ENCODE data around the gene PGBD5. TPM values are rescaled to one million over a fixed set of nuclear protein-coding genes. Genes with fewer than 3 reads are reported as not detected.

Gene PGBD5
- total RNA-seq, 1 experiment from 2014 or later = 34.7 TPM

DNA sequence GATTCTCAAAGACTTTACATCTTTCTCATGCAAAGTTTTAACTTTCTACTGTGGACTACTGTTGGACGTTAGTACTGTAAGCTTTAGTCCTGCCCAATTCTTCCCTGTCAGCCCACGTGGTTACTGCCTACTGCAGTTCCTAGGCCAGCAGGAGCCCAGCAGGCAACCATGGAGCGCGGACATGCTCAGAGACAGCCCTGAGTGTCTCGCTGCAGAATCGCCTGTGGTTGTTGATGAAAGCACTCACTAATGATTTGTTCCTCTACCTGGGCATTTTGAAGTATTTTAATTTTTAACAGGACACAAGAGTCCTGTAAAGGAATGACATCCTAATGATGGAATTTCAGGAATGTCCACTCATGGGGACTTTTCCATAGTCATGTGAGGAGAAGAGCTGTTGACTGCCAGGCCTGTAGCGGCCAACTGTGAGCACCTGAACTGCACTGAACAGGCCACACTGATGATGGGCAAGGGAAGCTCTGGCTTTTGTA lies 44.1 kb downstream of the PGBD5 start:
- Histone ChIP-seq H3K36me3 (replicated peaks; ENCODE audit: control insufficient read depth, insufficient read depth, low read length) (no peaks in the 10 kb centered on the region), H3K27me3 (ENCODE audit: control insufficient read depth, insufficient read depth, low read length) (no peaks in the 10 kb centered on the region), H3K4me3 (ENCODE audit: insufficient read depth, low read depth, low read length) (no peak overlapping the region)
- DNase-seq = peak; percentile 73

GRCh38 chr1:230381585-230381984 lies 44.5 kb downstream of the PGBD5 start:
- DNase-seq = no peak
- H3K4me3 ChIP-seq (ENCODE audit: insufficient read depth, low read depth, low read length) = no peak overlapping the region
- H3K36me3 ChIP-seq (replicated peaks; ENCODE audit: control insufficient read depth, insufficient read depth, low read length) = no peaks in the 10 kb centered on the region
- no peaks in the 10 kb centered on the region for H3K27me3 ChIP-seq (ENCODE audit: control insufficient read depth, insufficient read depth, low read length)

- no peak for DNase-seq
- no peak overlapping the region for H3K4me3 ChIP-seq (ENCODE audit: insufficient read depth, low read depth, low read length)
- H3K27me3 ChIP-seq (ENCODE audit: control insufficient read depth, insufficient read depth, low read length) = no peaks in the 10 kb centered on the region
- H3K36me3 ChIP-seq (replicated peaks; ENCODE audit: control insufficient read depth, insufficient read depth, low read length) = no peaks in the 10 kb centered on the region
These were observed 45.1 kb downstream of the PGBD5 start for GRCh38 chr1:230381049-230381467.

- no peak for DNase-seq
- no peak overlapping the region for H3K4me3 ChIP-seq (ENCODE audit: insufficient read depth, low read depth, low read length)
- H3K27me3 ChIP-seq (ENCODE audit: control insufficient read depth, insufficient read depth, low read length) = no peaks in the 10 kb centered on the region
- H3K36me3 ChIP-seq (replicated peaks; ENCODE audit: control insufficient read depth, insufficient read depth, low read length) = peaks cover 1% of the 10 kb centered on the region; the same call in 1 of the 2 replicates
These were observed 46.2 kb downstream of the PGBD5 start for GRCh38 chr1:230379928-230380327.

DNA sequence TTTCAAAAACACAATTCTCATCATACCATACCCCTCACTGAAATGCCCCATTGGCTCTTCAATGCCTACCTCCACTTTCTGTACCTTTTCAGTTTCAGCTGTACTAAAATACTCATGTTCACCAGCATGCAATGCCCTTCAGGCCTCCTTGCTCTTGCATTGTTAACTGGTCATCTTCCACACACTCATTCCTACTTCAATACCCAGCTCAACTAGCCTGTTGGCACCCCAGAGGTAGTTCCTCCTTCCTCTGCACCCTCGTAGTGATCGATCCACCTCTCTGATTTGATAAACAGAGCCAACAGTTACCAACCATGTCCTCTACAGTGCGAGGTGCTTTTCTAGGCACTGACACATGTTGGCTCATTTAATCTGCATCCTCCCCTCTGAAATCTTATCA lies 46.7 kb downstream of the PGBD5 start:
- Histone ChIP-seq H3K36me3 (replicated peaks; ENCODE audit: control insufficient read depth, insufficient read depth, low read length) (peaks cover 1% of the 10 kb centered on the region; the same call in 1 of the 2 replicates), H3K27me3 (ENCODE audit: control insufficient read depth, insufficient read depth, low read length) (no peaks in the 10 kb centered on the region), H3K4me3 (ENCODE audit: insufficient read depth, low read depth, low read length) (no peak overlapping the region)
- DNase-seq = no peak

GRCh38 chr1:230377851-230378250 lies 48.3 kb downstream of the PGBD5 start:
- H3K4me3 ChIP-seq (ENCODE audit: insufficient read depth, low read depth, low read length) = no peak overlapping the region
- no peaks in the 10 kb centered on the region for H3K27me3 ChIP-seq (ENCODE audit: control insufficient read depth, insufficient read depth, low read length)
- H3K36me3 ChIP-seq (replicated peaks; ENCODE audit: control insufficient read depth, insufficient read depth, low read length) = peaks cover 1% of the 10 kb centered on the region; the same call in 1 of the 2 replicates
- no peak for DNase-seq

DNA sequence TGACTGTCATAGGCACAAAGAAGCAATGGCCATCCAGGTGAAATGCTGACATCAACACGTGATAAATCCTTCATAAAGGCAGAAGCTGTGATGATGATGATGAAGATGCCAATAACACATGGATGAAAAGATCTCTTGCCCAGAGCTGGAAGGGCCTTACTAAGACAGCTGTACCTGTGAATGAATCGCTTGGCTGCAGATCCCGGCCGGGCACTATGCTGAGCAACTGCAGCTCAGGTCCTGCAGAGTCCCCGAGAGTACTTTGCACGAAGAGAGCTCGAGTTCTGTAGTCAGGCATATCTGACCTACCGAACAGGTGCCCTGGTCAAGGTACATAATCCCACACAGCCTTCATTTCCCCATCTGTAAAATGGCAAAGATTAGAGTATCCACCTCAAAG lies 48.8 kb downstream of the PGBD5 start:
- Histone ChIP-seq H3K4me3 (ENCODE audit: insufficient read depth, low read depth, low read length) (no peak overlapping the region), H3K27me3 (ENCODE audit: control insufficient read depth, insufficient read depth, low read length) (no peaks in the 10 kb centered on the region), H3K36me3 (replicated peaks; ENCODE audit: control insufficient read depth, insufficient read depth, low read length) (peaks cover 1% of the 10 kb centered on the region; the same call in 1 of the 2 replicates)
- no peak for DNase-seq

DNA sequence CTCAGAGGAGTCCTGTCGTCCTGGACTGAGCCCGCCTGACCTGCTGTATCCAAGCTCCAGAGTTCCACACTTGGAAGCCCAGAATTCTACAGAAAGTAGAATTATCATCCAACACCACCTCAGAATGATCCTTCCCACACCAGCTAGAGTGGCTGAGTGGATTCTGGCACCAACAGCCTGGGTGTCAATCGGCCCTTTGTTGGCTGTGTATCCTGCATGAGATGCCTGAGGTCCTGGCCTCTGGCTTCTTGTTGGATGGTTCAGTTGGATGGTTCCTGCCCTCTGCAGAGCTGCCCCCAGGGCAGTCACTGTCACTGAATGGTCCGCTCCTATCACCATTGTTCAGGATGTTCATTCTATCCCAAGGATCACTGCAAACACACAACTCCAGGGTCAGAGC lies 49.8 kb downstream of the PGBD5 start:
- Histone ChIP-seq H3K27me3 (ENCODE audit: control insufficient read depth, insufficient read depth, low read length) (no peaks in the 10 kb centered on the region), H3K36me3 (replicated peaks; ENCODE audit: control insufficient read depth, insufficient read depth, low read length) (peaks cover 1% of the 10 kb centered on the region; the same call in 1 of the 2 replicates), H3K4me3 (ENCODE audit: insufficient read depth, low read depth, low read length) (no peak overlapping the region)
- DNase-seq = no peak

GRCh38 chr1:230375780-230376179 lies 50.4 kb downstream of the PGBD5 start:
- no peaks in the 10 kb centered on the region for H3K27me3 ChIP-seq (ENCODE audit: control insufficient read depth, insufficient read depth, low read length)
- peaks cover 1% of the 10 kb centered on the region; the same call in 1 of the 2 replicates for H3K36me3 ChIP-seq (replicated peaks; ENCODE audit: control insufficient read depth, insufficient read depth, low read length)
- no peak overlapping the region for H3K4me3 ChIP-seq (ENCODE audit: insufficient read depth, low read depth, low read length)
- no peak for DNase-seq

- no peak for DNase-seq
- H3K4me3 ChIP-seq (ENCODE audit: insufficient read depth, low read depth, low read length) = no peak overlapping the region
- peaks cover 1% of the 10 kb centered on the region; the same call in 1 of the 2 replicates for H3K36me3 ChIP-seq (replicated peaks; ENCODE audit: control insufficient read depth, insufficient read depth, low read length)
- no peaks in the 10 kb centered on the region for H3K27me3 ChIP-seq (ENCODE audit: control insufficient read depth, insufficient read depth, low read length)
These were observed 51.0 kb downstream of the PGBD5 start for GRCh38 chr1:230375147-230375546.

GRCh38 chr1:230371923-230372703 lies 54.0 kb downstream of the PGBD5 start:
- DNase-seq = no peak
- Histone ChIP-seq H3K4me3 (ENCODE audit: insufficient read depth, low read depth, low read length) (no peak overlapping the region), H3K27me3 (ENCODE audit: control insufficient read depth, insufficient read depth, low read length) (no peaks in the 10 kb centered on the region), H3K36me3 (replicated peaks; ENCODE audit: control insufficient read depth, insufficient read depth, low read length) (peaks cover 1% of the 10 kb centered on the region; the same call in 1 of the 2 replicates)

- DNase-seq = no peak
- H3K4me3 ChIP-seq (ENCODE audit: insufficient read depth, low read depth, low read length) = no peak overlapping the region
- no peaks in the 10 kb centered on the region; the same call in 1 of the 2 replicates for H3K36me3 ChIP-seq (replicated peaks; ENCODE audit: control insufficient read depth, insufficient read depth, low read length)
- H3K27me3 ChIP-seq (ENCODE audit: control insufficient read depth, insufficient read depth, low read length) = no peaks in the 10 kb centered on the region
These were observed 56.0 kb downstream of the PGBD5 start for GRCh38 chr1:230370109-230370508.

- H3K4me3 ChIP-seq (ENCODE audit: insufficient read depth, low read depth, low read length) = no peak overlapping the region
- no peak for DNase-seq
These were observed 57.3 kb downstream of the PGBD5 start for GRCh38 chr1:230368871-230369270.

GRCh38 chr1:230368363-230368762 lies 57.8 kb downstream of the PGBD5 start:
- Histone ChIP-seq H3K27me3 (ENCODE audit: control insufficient read depth, insufficient read depth, low read length) (no peaks in the 10 kb centered on the region), H3K36me3 (replicated peaks; ENCODE audit: control insufficient read depth, insufficient read depth, low read length) (no peaks in the 10 kb centered on the region; the same call in 1 of the 2 replicates), H3K4me3 (ENCODE audit: insufficient read depth, low read depth, low read length) (no peak overlapping the region)
- no peak for DNase-seq

More at GRCh38 chr1:230368871-230369270, 57.3 kb downstream of the PGBD5 start:
- Histone ChIP-seq H3K36me3 (replicated peaks; ENCODE audit: control insufficient read depth, insufficient read depth, low read length) (no peaks in the 10 kb centered on the region; the same call in 1 of the 2 replicates), H3K27me3 (ENCODE audit: control insufficient read depth, insufficient read depth, low read length) (no peaks in the 10 kb centered on the region)

- no peak for DNase-seq
- H3K27me3 ChIP-seq (ENCODE audit: control insufficient read depth, insufficient read depth, low read length) = no peaks in the 10 kb centered on the region
- no peak overlapping the region for H3K4me3 ChIP-seq (ENCODE audit: insufficient read depth, low read depth, low read length)
- no peaks in the 10 kb centered on the region; the same call in 1 of the 2 replicates for H3K36me3 ChIP-seq (replicated peaks; ENCODE audit: control insufficient read depth, insufficient read depth, low read length)
These were observed 59.6 kb downstream of the PGBD5 start for GRCh38 chr1:230366504-230366915.

Data from H7 (cell line).